Upper lobe of right lung (tissue), 1 donor: ENCODE measurements around the gene PICK1. TPM values are rescaled to one million over a fixed set of nuclear protein-coding genes. Genes with fewer than 3 reads are reported as not detected.

Source experiments
- ATAC-seq: fragments of 200-7000 bp; cut with Tn5 transposase; one replicate; pipeline ENCODE4 v1.9.1; 2020; ENCODE audit warnings: mild to moderate bottlenecking, moderate library complexity
- DNase-seq: peaks from one replicate; pipeline ENCODE4 v3.0.0-alpha.2; 2020
- H3K27ac ChIP-seq: fragments of 200-600 bp; one replicate; pipeline ENCODE4 v1.8.0; 2022
- H3K27me3 ChIP-seq: fragments of 200-600 bp; one replicate; pipeline ENCODE4 v1.8.0; 2022; ENCODE audit warnings: mild to moderate bottlenecking
- H3K36me3 ChIP-seq: fragments of 200-600 bp; one replicate; pipeline ENCODE4 v1.8.0; 2022
- H3K4me1 ChIP-seq: fragments of 200-600 bp; one replicate; pipeline ENCODE4 v1.8.0; 2022
- H3K4me3 ChIP-seq: fragments of 200-600 bp; one replicate; pipeline ENCODE4 v1.8.0; 2022; ENCODE audit warnings: mild to moderate bottlenecking
- H3K9me3 ChIP-seq: fragments of 200-600 bp; one replicate; pipeline ENCODE4 v1.8.0; 2022
- CTCF ChIP-seq: fragments of 200-600 bp; IDR thresholded peaks from one replicate; pipeline ENCODE4 v1.8.0; 2022; ENCODE audit warnings: antibody characterized with exemption
- intact Hi-C: fragments of 100-400 bp; cut with DNase I; formaldehyde crosslinking; loops from one replicate; pipeline ENCODE4 v1.11.0; 2022
- total RNA-seq: library from RNA; stranded (reverse); fragmentation: NEBNext Ultra II Directional; extraction: Animal tissue kit (Norgen Biotek cat#: 25700); gene quantifications from one replicate; pipeline ENCODE4 v1.2.1, GENCODE V29; 2021
- donor health status: DM: no; HTN: yes; CAD: no; lungs with severe emphysema.

PICK1 gene
- total RNA-seq, 1 donor from 2014 or later, result 31.8 TPM

GRCh38 chr22:38028344-38029130, 28.7 kb upstream of the PICK1 start:
- no peak overlapping the region for H3K27ac ChIP-seq
- intact Hi-C loops, result no loop called here
- H3K36me3 ChIP-seq, result no peaks in the 10 kb centered on the region
- H3K4me3 ChIP-seq, result no peak overlapping the region
- ATAC-seq (peak; percentile 6), DNase-seq (no peak)
- TF ChIP-seq CTCF, result no peak
- H3K27me3 ChIP-seq, result no peaks in the 10 kb centered on the region
- H3K9me3 ChIP-seq, result no peaks in the 10 kb centered on the region
- H3K4me1 ChIP-seq, result peaks cover 6% of the 10 kb centered on the region

GRCh38 chr22:38029370-38029769, 27.8 kb upstream of the PICK1 start:
- Histone ChIP-seq H3K27me3 (no peaks in the 10 kb centered on the region), H3K9me3 (no peaks in the 10 kb centered on the region), H3K36me3 (no peaks in the 10 kb centered on the region), H3K27ac (no peak overlapping the region), H3K4me3 (no peak overlapping the region), H3K4me1 (peaks cover 14% of the 10 kb centered on the region)
- TF ChIP-seq CTCF, result no peak
- DNase-seq (no peak), ATAC-seq (no peak)
- intact Hi-C loops, result no loop called here

- no peak for TF ChIP-seq CTCF
- DNase-seq (no peak), ATAC-seq (no peak)
Observed at GRCh38 chr22:38029901-38030300, 27.3 kb upstream of the PICK1 start.

GRCh38 chr22:38030311-38031133, 26.7 kb upstream of the PICK1 start:
- peaks cover 18% of the 10 kb centered on the region for H3K4me1 ChIP-seq
- no peaks in the 10 kb centered on the region for H3K27me3 ChIP-seq
- ATAC-seq (no peak), DNase-seq (no peak)
- H3K9me3 ChIP-seq, result no peaks in the 10 kb centered on the region
- H3K36me3 ChIP-seq, result no peaks in the 10 kb centered on the region
- TF ChIP-seq CTCF, result no peak
- H3K27ac ChIP-seq, result no peak overlapping the region
- intact Hi-C loops, result no loop called here
- no peak overlapping the region for H3K4me3 ChIP-seq

More at GRCh38 chr22:38029901-38030300, 27.3 kb upstream of the PICK1 start:
- intact Hi-C loops, result no loop called here
- Histone ChIP-seq H3K4me3 (no peak overlapping the region), H3K27ac (no peak overlapping the region), H3K27me3 (no peaks in the 10 kb centered on the region), H3K4me1 (peaks cover 18% of the 10 kb centered on the region), H3K36me3 (no peaks in the 10 kb centered on the region), H3K9me3 (no peaks in the 10 kb centered on the region)

- ATAC-seq (no peak), DNase-seq (no peak)
Observed at GRCh38 chr22:38031491-38031890, 25.7 kb upstream of the PICK1 start.

More at GRCh38 chr22:38031491-38031890, 25.7 kb upstream of the PICK1 start:
- no peak overlapping the region for H3K27ac ChIP-seq
- H3K4me1 ChIP-seq, result peaks cover 18% of the 10 kb centered on the region
- intact Hi-C loops, result no loop called here
- H3K4me3 ChIP-seq, result no peak overlapping the region
- no peaks in the 10 kb centered on the region for H3K9me3 ChIP-seq
- H3K27me3 ChIP-seq, result no peaks in the 10 kb centered on the region
- H3K36me3 ChIP-seq, result no peaks in the 10 kb centered on the region
- no peak for TF ChIP-seq CTCF
